HepG2 (cell line): ENCODE measurements around the gene LAMA1. TPM values are rescaled to one million over a fixed set of nuclear protein-coding genes. Genes with fewer than 3 reads are reported as not detected.

Experiments
- ATAC-seq: fragments of 200-7000 bp; cut with Tn5 transposase; 3 replicates; pipeline ENCODE4 v1.9.1; 2020; ENCODE audit warnings: mild to moderate bottlenecking, moderate library complexity
- BruUV-seq: library from RNA; stranded (reverse); fragments of 400-500 nt; replicated peaks from 2 replicates; lab custom pipeline; 2021; lab: Mats Ljungman, UMichigan
- CTCF ChIA-PET: fragments of 300-600 bp; formaldehyde crosslinking; extraction: SDS; loops from one replicate; lab custom pipeline; 2021; ENCODE audit warnings: low total read pairs, inconsistent platforms, low intra/inter-chr PET ratio; lab: Yijun Ruan, JAX
- POLR2A ChIA-PET: fragments of 350-600 bp; sonication (Branson Sonifier 250); formaldehyde crosslinking; loops from one replicate; lab custom pipeline; 2020; ENCODE audit warnings: antibody characterized with exemption, inconsistent platforms; lab: Yijun Ruan, JAX
- DNase-seq: peaks from one replicate; pipeline ENCODE4 v3.0.0-alpha.2; 2015; ENCODE audit warnings: low spot score
- FAIRE-seq: peaks from 3 replicates; lab custom pipeline; 2011; peaks lifted over from hg19 to GRCh38; lab: Jason Lieb, UNC
- H2AFZ ChIP-seq: one replicate; pipeline ENCODE4 v1.6.1; 2011; ENCODE audit warnings: low read length, inconsistent platforms
- H3K27ac ChIP-seq: fragments of 300-600 bp; 3 replicates; pipeline ENCODE4 v1.8.0; 2011; ENCODE audit warnings: mixed run types, mild to moderate bottlenecking, mixed read lengths, low read length, inconsistent platforms; ENCODE audit not compliant: insufficient read depth; ENCODE audit errors: extremely low read length
- H3K27me3 ChIP-seq, 2 experiments: fragments of 200-600 bp in 1 of 2; 2 replicates in 1 of 2; 3 replicates in 1 of 2; pipeline versions ENCODE4 v1.6.0 to v1.8.0; 2011; ENCODE audit warnings: low read length in 2 of 2, mild to moderate bottlenecking in 2 of 2, moderate library complexity in 2 of 2, inconsistent platforms in 1 of 2; ENCODE audit not compliant: insufficient read depth in 2 of 2, control insufficient read depth in 1 of 2
- H3K36me3 ChIP-seq, 2 experiments: fragments of 200-600 bp in 1 of 2; replicated peaks in 1 of 2; 2 replicates in 1 of 2; 3 replicates in 1 of 2; pipeline versions ENCODE4 v1.5.1 to v1.8.0; 2011; ENCODE audit warnings: low read length in 2 of 2, inconsistent platforms in 1 of 2; ENCODE audit not compliant: insufficient read depth in 2 of 2, control insufficient read depth in 1 of 2
- H3K4me1 ChIP-seq: 2 replicates; pipeline ENCODE4 v1.5.1; 2012; ENCODE audit warnings: low read length, inconsistent platforms; ENCODE audit not compliant: insufficient read depth
- H3K4me2 ChIP-seq: 2 replicates; pipeline ENCODE4 v1.6.0; 2011; ENCODE audit warnings: low read depth, low read length, inconsistent platforms
- H3K4me3 ChIP-seq, 3 experiments: fragments of 200-600 bp in 1 of 3; sonication (generic), shearing (Covaris generic) in 1 of 3; replicated peaks in 1 of 3; 2 replicates each; pipeline ENCODE4 v1.5.1; 2011 to 2016; ENCODE audit warnings: low read length in 3 of 3, inconsistent platforms in 2 of 3, low read depth in 2 of 3, mild to moderate bottlenecking in 2 of 3, control low read depth in 1 of 3, mixed read lengths in 1 of 3; ENCODE audit not compliant: insufficient read depth in 1 of 3
- H3K79me2 ChIP-seq: one replicate; pipeline ENCODE4 v1.6.1; 2011; ENCODE audit warnings: low read length, inconsistent platforms; ENCODE audit not compliant: insufficient read depth
- H3K9ac ChIP-seq: 2 replicates; pipeline ENCODE4 v1.6.0; 2011; ENCODE audit warnings: mild to moderate bottlenecking, low read depth, low read length, inconsistent platforms; ENCODE audit not compliant: insufficient read depth
- H3K9me3 ChIP-seq: 2 replicates; pipeline ENCODE4 v1.5.1; 2012; ENCODE audit warnings: mild to moderate bottlenecking, low read length
- H4K20me1 ChIP-seq: 2 replicates; pipeline ENCODE4 v1.6.0; 2011; ENCODE audit warnings: inconsistent platforms, mild to moderate bottlenecking, low read length, moderate library complexity; ENCODE audit not compliant: insufficient read depth
- ADNP ChIP-seq: sonication (generic); formaldehyde crosslinking; IDR thresholded peaks from 2 replicates; pipeline ENCODE4 v1.4.0; 2020; ENCODE audit warnings: missing genetic modification reagents
- ARID3A ChIP-seq: IDR thresholded peaks from 2 replicates; pipeline ENCODE4 v1.6.1; 2012; ENCODE audit warnings: low read depth, low read length, improper control_type of control experiment
- ARID4A ChIP-seq: sonication (generic); formaldehyde crosslinking; IDR thresholded peaks from 2 replicates; pipeline ENCODE4 v1.5.0; 2020; ENCODE audit warnings: mild to moderate bottlenecking, missing genetic modification reagents, borderline replicate concordance
- CSRNP1 ChIP-seq: sonication (generic); formaldehyde crosslinking; IDR thresholded peaks from 2 replicates; pipeline ENCODE4 v1.8.1; 2023; ENCODE audit warnings: mild to moderate bottlenecking, missing genetic modification reagents
- KAT8 ChIP-seq: IDR thresholded peaks from 2 replicates; pipeline ENCODE4 v1.6.1; 2016; ENCODE audit warnings: missing genetic modification reagents, missing compliant biosample characterization
- USF2 ChIP-seq, 2 experiments: sonication (generic) in 1 of 2; formaldehyde crosslinking in 1 of 2; IDR thresholded peaks; 2 replicates each; pipeline versions ENCODE4 v1.5.1 to v1.6.1; 2011 to 2020; ENCODE audit warnings: borderline replicate concordance in 1 of 2, low read depth in 1 of 2, low read length in 1 of 2, mild to moderate bottlenecking in 1 of 2, missing genetic modification reagents in 1 of 2, moderate library complexity in 1 of 2
- ZBTB26 ChIP-seq: IDR thresholded peaks from 2 replicates; pipeline ENCODE4 v1.6.1; 2016; ENCODE audit warnings: missing compliant biosample characterization, missing genetic modification reagents, borderline replicate concordance
- ZNF329 ChIP-seq: sonication (generic); formaldehyde crosslinking; IDR thresholded peaks from 2 replicates; pipeline ENCODE4 v1.9.0; 2021; ENCODE audit warnings: low read depth, mild to moderate bottlenecking, missing genetic modification reagents
- ZNF383 ChIP-seq: sonication (generic); formaldehyde crosslinking; IDR thresholded peaks from 2 replicates; pipeline ENCODE4 v1.4.0; 2020; ENCODE audit warnings: missing genetic modification reagents, mild to moderate bottlenecking, borderline replicate concordance
- ZNF446 ChIP-seq: sonication (generic); formaldehyde crosslinking; IDR thresholded peaks from 2 replicates; pipeline ENCODE4 v1.5.0; 2020; ENCODE audit warnings: mild to moderate bottlenecking, missing genetic modification reagents
- ZNF615 ChIP-seq: sonication (generic); formaldehyde crosslinking; IDR thresholded peaks from 2 replicates; pipeline ENCODE4 v1.5.0; 2020; ENCODE audit warnings: mild to moderate bottlenecking, missing genetic modification reagents, borderline replicate concordance
- WGBS: methylation state at CpG from one replicate; pipeline ENCODE4 v1.1.6; 2017; ENCODE audit warnings: low lambda C conversion rate; 5-methylcytosine and 5-hydroxymethylcytosine counted together
- in situ Hi-C: cut with HindIII; loops from 2 replicates; pipeline ENCODE4 v1.10.0; 2017; ENCODE audit warnings: low pct_unique_long_range_greater_than_20kb; ENCODE audit not compliant: extremely low pct_ligation_motif_present
- intact Hi-C: fragments of 100-400 bp; cut with micrococcal nuclease; formaldehyde crosslinking; loops from one replicate; pipeline ENCODE4 v1.10.0; 2022; ENCODE audit not compliant: unreplicated experiment
- polyA plus RNA-seq, 8 experiments: library from polyadenylated mRNA; depleted of rRNA in 3 of 8; stranded (reverse) in 7 of 8; unstranded in 1 of 8; fragments of >200 nt; fragmentation: Illumina TruSeq in 4 of 8; extraction: Trizol in 4 of 8; gene quantifications; 2 replicates each; pipeline versions ENCODE4 v1.2.1 to v1.2.3, GENCODE V29; 2011 to 2016; ENCODE audit warnings: low read depth in 4 of 8, missing spikeins in 1 of 8, mixed read lengths in 1 of 8; ENCODE audit not compliant: insufficient read depth in 1 of 8
- total RNA-seq, 5 experiments: library from RNA; depleted of rRNA; stranded (reverse); fragments of >200 nt; fragmentation: Illumina TruSeq; extraction: Trizol; gene quantifications; 2 replicates each; pipeline ENCODE4 v1.2.3, GENCODE V29; 2016; ENCODE audit warnings: low read depth in 1 of 5

Gene LAMA1
- total and polyA plus RNA-seq, 2 of the 13 experiments (the other 11 are each of a cell fraction or from before 2014, with no cell fraction given), result 0.05 to 0.44 TPM

GRCh38 chr18:7049951-7050350 is 67.6 kb downstream of the LAMA1 start:
- 22% methylated on average over 5 of the region's 5 CpGs for WGBS
- H3K27me3 ChIP-seq, result 0 out of 5 replicates have a peak, but pooled peaks cover 0 to 1% of the 10 kb centered on the region in 2 experiments
- H3K4me3 ChIP-seq, result no peak overlapping the region
- intact Hi-C loops (no loop called here), in situ Hi-C loops (loop anchor here (25.0 kb wide), 1 partner anchor 112 kb away; no protein-coding TSS in a partner anchor)
- no peak for DNase-seq
- ChIA-PET POLR2A (no interaction called here), CTCF (no interaction called here)
- FAIRE-seq, result no peak
- H3K27ac ChIP-seq, result no peak overlapping the region
- no peaks in the 10 kb centered on the region for H3K9me3 ChIP-seq
- H3K4me2 ChIP-seq, result no peak overlapping the region
- no peak for ATAC-seq
- H2AFZ ChIP-seq, result no peak overlapping the region
- H3K4me1 ChIP-seq, result no peaks in the 10 kb centered on the region
- H3K36me3 ChIP-seq, result no peaks in the 10 kb centered on the region
- H3K79me2 ChIP-seq, result no peaks in the 10 kb centered on the region
- no peak overlapping the region for H3K9ac ChIP-seq
- no peaks in the 10 kb centered on the region for H4K20me1 ChIP-seq
- no TSS peak for BruUV-seq
- TF ChIP-seq ZNF615 (CRISPR knock-in tag) (no peak), ZNF329 (no peak), USF2 (IDR thresholded peaks at IDR 0.05; ENCODE audit: low read depth, low read length) (no peak), USF2 (CRISPR knock-in tag; IDR thresholded peaks at IDR 0.05; ENCODE audit: borderline replicate concordance) (no peak), ADNP (no peak), ZNF383 (no peak), ARID4A (CRISPR knock-in tag) (no peak), CSRNP1 (CRISPR knock-in tag) (no peak), ZNF446 (CRISPR knock-in tag) (no peak), KAT8 (CRISPR knock-in tag) (no peak), ARID3A (no peak), ZBTB26 (CRISPR knock-in tag) (no peak)
